ENCODE data around the gene CYP19A1. TPM values are rescaled to one million over a fixed set of nuclear protein-coding genes. Genes with fewer than 3 reads are reported as not detected.

Gene CYP19A1
- total RNA-seq, 1 donor = not detected

GRCh38 chr15:51353976-51354375 lies 15.6 kb upstream of the CYP19A1 start:
- no peak for DNase-seq (ENCODE audit: low read depth)
- TF ChIP-seq CTCF (IDR thresholded peaks at IDR 0.05; ENCODE audit: insufficient read depth, low read depth, low read length) = no peak
- no peak overlapping the region for H3K4me3 ChIP-seq (ENCODE audit: low read depth, low read length)

- TF ChIP-seq CTCF (IDR thresholded peaks at IDR 0.05; ENCODE audit: insufficient read depth, low read depth, low read length) = no peak
- DNase-seq (ENCODE audit: low read depth) = no peak
- H3K4me3 ChIP-seq (ENCODE audit: low read depth, low read length) = no peak overlapping the region
Observed at GRCh38 chr15:51350723-51351122, 12.3 kb upstream of the CYP19A1 start.

GRCh38 chr15:51349156-51349844 lies 10.9 kb upstream of the CYP19A1 start:
- DNase-seq (ENCODE audit: low read depth) = no peak
- no peak for TF ChIP-seq CTCF (IDR thresholded peaks at IDR 0.05; ENCODE audit: insufficient read depth, low read depth, low read length)
- no peak overlapping the region for H3K4me3 ChIP-seq (ENCODE audit: low read depth, low read length)

- no peak for DNase-seq (ENCODE audit: low read depth)
- no peak overlapping the region for H3K4me3 ChIP-seq (ENCODE audit: low read depth, low read length)
- TF ChIP-seq CTCF (IDR thresholded peaks at IDR 0.05; ENCODE audit: insufficient read depth, low read depth, low read length) = no peak
Observed at GRCh38 chr15:51348688-51349087, 10.3 kb upstream of the CYP19A1 start.

- DNase-seq (ENCODE audit: low read depth) = no peak
- no peak overlapping the region for H3K4me3 ChIP-seq (ENCODE audit: low read depth, low read length)
- TF ChIP-seq CTCF (IDR thresholded peaks at IDR 0.05; ENCODE audit: insufficient read depth, low read depth, low read length) = no peak
Observed at GRCh38 chr15:51346136-51346535, 7.7 kb upstream of the CYP19A1 start.

GRCh38 chr15:51343466-51343865 lies 5.1 kb upstream of the CYP19A1 start:
- no peak for DNase-seq (ENCODE audit: low read depth)
- no peak overlapping the region for H3K4me3 ChIP-seq (ENCODE audit: low read depth, low read length)
- TF ChIP-seq CTCF (IDR thresholded peaks at IDR 0.05; ENCODE audit: insufficient read depth, low read depth, low read length) = no peak

Data from fibroblast of villous mesenchyme (primary cell).